ENCODE data around the gene GPR82.
"Not testable (repeated sequence)": the region's sequence is repeated elsewhere in the genome, so short reads cannot be mapped to it uniquely, and the experiment has no call there.

The GPR82 gene

DNA sequence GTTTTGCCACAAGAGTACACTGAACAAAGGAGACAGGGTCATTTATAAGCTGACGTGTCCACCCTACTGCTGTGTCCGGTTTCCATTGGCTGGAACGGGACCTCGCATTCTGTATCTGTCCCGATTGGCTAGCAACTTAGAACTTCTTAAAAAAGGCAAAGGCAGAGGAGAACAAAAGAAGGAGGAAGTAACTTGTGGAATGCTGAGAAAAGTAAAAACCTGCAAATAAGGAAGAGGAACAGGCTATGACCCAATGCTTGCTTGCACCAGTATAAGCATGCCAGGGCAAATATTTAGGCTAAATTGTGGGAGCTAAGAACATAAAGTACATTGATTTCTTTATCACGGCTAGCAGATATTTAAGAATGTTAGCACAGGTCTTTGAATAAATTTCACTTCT is 4.4 kb upstream of the GPR82 start:
- DNase-seq, result not testable (repeated sequence)

DNA sequence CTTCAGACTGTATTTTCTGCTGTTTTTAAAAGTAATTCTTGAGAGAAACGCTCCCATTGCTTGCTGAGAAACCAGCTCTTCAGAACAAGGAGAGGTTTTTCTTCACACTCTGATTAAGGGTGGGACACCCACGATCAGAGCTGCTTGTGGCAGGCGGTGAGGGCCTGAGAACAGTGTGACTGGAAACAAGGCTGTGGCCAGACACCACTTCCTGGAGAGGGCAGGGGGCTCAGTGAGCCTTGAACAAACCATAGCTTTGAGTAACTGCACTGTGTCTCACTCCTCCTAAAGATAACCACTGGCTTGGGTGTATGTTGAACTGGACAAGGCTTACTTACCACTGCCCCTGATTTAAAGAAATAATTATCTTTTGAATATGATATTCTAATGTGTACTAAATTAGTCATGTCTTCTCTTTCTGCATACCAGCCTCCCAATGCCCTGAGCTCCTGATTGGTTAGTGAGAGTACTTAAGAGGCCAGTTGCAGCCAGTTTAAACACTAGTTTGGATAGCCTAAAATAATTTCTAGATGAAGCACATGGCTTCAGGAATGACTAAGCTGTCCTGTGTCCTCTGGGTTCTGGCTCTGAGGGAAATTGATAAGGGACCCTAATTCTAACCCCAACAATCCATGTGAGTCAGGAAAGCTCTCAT is 3.7 kb upstream of the GPR82 start:
- no peak for DNase-seq

- DNase-seq, result no peak
Observed at GRCh38 chrX:41721590-41721989, 2.4 kb upstream of the GPR82 start.

- DNase-seq, result no peak
Observed at GRCh38 chrX:41722214-41722613, 1.8 kb upstream of the GPR82 start.

DNA sequence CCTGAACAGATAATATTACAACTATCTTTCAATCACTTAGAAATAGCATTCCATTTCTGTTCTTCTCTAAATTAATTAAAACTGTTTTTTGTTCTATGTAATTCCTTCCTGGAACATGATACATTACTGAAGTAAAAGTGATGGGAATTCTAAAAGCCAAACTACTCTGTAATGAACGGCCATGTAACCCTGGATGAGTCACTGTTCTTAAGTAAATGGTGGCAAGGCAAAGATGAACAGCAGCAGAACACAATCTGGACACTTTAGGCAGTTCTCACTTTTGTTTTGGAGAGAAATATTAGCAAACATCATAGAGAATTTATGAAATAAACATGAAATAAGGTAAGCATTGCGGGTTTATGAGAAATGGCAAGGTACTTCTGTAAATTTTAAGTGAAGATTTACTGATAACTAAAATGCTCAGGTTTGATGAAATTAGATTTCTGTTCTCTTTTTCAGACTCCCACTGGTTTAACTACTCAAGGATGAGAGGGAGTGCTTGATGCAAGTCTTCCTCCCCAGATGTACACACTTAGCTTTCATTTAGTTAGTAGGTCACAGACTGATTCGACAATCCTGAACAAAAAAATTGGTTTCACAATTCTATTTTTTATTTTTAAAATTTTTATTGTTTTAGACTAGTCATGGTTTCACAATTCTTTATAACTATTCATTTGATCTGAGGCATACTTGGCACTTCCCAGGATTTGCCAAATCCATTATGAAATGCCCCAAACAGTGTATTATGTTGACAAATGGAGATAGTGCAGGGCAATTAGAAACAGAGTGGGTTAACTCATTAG is 964 bp upstream of the GPR82 start:
- no peak for DNase-seq

DNA sequence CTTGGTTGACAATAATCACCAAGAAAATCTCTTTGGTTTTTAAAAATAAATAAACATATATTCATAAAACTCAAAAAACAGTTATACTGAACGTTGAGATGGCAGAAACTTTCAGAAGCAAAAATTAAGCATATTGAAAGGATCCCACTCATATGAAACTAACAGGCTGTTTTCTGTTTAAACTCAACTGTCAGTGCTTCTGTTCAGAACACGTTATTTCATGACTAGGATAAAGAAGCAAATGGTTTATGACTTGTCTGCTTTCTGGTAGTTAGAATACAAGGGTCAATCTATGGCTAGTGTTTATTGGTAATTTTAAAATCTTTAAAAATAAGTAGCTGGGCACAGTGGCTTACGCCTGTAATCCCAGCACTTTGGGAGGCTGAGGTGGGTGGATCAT is 4.1 kb downstream of the GPR82 start:
- no peak for DNase-seq

GRCh38 chrX:41730081-41730480 is 6.1 kb downstream of the GPR82 start:
- DNase-seq, result no peak

DNA sequence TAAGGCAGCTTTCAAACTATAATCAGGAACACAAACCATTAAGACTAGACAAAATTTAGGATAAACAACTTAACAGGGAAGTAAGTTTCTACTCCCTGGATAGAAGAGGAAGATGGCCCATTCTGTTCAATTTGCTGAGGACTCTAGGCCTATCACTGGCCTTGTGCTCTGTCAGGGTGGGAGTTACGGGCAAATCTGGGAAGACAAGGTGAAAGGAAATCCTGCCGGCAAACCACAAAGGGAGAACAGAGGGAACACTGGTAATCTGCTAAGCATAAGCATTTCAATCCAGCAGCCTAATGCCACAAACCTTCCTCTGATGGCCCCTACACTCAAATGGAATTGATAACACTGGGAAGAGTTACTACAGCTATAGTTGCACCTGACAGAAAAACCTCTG is 8.3 kb downstream of the GPR82 start:
- no peak for DNase-seq

DNA sequence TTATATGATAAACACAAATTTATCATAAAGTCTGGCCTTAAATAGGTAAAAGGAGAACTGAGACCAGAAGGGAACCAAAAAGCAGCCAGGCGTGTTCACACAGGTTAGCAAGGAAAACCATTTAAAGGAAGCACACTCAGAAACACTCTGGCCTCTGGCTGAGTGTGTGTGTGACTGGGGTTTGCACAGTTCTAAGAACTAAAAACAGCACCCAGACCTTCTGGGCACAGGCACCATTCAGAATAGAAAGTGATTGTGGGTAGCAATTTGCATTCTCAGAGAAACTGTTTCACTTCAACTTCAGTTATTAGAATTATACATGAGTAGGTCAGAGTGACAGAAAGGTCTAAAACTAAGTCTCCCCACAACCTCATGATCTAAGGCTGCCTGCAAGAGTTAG is 10.0 kb downstream of the GPR82 start:
- no peak for DNase-seq

- DNase-seq, result no peak
Observed at GRCh38 chrX:41734530-41734929, 10.5 kb downstream of the GPR82 start.

DNA sequence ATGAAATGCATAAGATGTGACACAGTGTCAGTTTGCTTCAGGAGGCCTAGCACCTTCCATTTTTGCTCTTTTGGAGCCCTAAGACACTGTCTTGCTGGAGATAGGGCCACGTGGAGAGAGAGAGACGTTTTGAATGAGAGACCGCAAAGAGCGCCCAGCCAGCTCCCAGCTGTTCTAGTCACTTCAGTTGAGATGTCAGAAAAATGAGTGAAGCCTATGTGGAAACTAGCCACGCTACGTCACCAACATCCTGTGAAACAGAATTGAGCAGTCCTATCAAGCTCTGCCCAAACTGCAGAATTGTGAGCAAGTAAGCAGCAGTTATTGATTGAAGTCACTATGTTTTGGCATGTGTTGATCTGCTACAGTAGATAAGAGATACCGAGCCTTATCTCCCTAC is 13.1 kb downstream of the GPR82 start:
- DNase-seq, result no peak

DNA sequence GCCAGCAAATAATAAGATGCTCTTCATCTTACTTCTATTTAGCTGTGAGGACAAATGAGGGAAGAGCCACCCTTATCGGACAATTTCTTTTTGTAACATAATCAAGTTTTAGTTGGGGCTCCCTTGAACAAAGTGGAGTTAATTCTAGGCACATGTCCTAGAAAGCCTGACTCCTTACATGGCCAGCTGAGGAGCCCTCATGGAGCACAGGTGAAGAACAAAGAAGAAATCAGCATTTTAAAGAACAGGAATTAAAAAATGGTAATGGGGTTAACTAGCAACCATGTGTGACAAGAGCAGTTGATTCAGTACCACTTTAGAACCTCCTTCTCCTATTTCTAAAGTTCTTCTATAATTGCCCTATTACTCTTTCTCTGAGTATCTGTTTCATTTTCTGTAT is 15.9 kb downstream of the GPR82 start:
- DNase-seq, result no peak

- DNase-seq, result no peak
Observed at GRCh38 chrX:41750716-41751115, 26.7 kb downstream of the GPR82 start.

DNA sequence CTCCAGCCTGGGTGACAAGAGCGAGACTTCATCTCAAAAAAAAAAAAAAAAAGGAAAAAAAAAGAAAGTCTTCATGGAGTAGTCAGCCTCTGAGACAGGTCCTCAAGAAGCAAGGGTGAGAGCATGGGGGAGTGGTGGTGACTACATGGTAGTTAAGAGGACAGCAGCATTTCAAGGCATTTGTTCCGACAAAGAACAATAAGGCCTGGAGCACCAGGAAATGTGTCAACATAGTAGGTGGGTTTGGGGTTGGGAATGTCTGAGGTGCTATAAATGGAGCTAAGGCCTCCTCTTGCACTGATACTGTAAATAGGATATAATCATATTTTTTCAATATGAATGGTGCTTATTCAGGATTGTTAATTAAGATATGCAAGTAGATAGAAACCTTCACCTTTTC is 34.4 kb downstream of the GPR82 start:
- no peak for DNase-seq

GRCh38 chrX:41759817-41760216 is 35.8 kb downstream of the GPR82 start:
- no peak for DNase-seq

DNA sequence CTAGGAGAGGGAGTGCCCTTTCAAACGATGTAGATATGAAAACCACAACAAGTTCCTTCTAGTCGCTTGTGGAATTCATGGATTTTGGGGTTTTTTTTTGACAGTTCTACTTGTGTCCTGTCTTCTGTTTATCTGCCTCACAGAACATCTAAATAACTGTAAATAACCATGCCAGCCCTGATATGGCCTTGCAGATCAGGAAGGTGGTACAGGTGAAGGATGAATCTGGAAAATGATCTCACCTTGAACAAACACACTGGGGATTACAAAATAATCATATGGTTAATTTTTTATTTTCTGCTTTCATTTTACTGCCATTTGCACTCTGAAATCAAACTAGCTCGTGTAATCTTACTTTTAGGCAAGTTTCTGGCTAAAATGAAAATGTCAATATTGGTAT is 37.2 kb downstream of the GPR82 start:
- DNase-seq, result no peak

- DNase-seq, result no peak
Observed at GRCh38 chrX:41761702-41762101, 37.7 kb downstream of the GPR82 start.

DNA sequence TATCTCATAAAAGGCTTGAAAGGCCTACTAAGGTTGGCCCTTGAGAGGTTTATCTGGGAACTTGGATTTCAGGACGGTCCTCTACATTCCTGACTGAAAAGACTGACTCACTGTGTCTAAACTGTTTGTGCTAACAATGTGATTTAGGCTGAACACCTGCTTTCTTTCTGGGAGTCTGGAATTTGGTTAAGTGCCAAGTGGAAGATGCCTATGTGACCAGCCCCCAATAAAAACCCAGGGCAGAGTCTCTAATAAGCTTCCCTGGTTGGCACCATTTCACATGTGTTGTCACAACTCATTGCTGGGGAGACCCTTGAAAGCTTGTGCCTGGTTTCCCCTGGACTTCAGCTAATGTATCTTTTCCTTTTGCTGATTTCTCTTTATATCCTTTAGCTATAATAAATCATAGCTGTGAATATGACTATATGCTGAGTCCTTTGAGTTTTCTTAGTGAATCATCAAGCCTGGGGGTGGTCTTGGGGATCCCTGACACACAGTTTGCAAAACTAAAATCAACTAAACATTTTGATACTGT is 55.1 kb downstream of the GPR82 start:
- peak; percentile 76 for DNase-seq
